Keratinocyte (primary cell): ENCODE data around the gene REXO1.

Experiments
- EZH2 ChIP-seq: IDR thresholded peaks from one replicate; pipeline ENCODE4 v1.6.1; 2012; ENCODE audit warnings: inconsistent platforms, mild to moderate bottlenecking, low read length, moderate library complexity
- TF ChIP-seq, protein P1 (sequence below), 3 experiments: IDR thresholded peaks in 1 of 3; conservative IDR thresholded peaks in 1 of 3; optimal IDR thresholded peaks in 1 of 3; 2 replicates in 2 of 3; 3 replicates in 1 of 3; pipeline versions ENCODE3 to v1.5.1; 2011; ENCODE audit warnings: low read length in 3 of 3, mild to moderate bottlenecking in 3 of 3, moderate library complexity in 2 of 3, control low read depth in 1 of 3, inconsistent platforms in 1 of 3; ENCODE audit not compliant: insufficient read depth in 2 of 3; ENCODE audit errors: extremely low read depth in 1 of 3

DNA sequence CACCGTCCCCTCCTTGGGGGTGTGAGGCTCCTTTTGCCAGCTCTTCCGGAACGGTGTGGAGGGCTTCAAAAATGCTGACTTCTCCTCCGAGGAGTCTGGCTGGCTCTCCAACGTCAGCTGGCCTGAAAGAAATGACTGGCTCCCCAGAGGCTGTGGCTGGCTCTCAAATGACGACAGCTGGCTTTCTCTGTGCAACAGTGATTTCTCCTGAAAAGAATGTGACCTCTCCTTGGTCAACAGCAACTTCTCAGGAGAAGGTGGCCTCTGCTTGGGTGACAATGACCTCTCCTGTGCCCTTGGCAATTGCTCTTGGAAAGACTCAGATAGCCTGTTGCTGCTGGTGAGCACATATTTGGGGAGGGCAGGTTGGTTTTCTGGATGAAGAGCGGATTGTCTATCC lies 65.8 kb downstream of the REXO1 start:
- TF ChIP-seq, protein P1, sequence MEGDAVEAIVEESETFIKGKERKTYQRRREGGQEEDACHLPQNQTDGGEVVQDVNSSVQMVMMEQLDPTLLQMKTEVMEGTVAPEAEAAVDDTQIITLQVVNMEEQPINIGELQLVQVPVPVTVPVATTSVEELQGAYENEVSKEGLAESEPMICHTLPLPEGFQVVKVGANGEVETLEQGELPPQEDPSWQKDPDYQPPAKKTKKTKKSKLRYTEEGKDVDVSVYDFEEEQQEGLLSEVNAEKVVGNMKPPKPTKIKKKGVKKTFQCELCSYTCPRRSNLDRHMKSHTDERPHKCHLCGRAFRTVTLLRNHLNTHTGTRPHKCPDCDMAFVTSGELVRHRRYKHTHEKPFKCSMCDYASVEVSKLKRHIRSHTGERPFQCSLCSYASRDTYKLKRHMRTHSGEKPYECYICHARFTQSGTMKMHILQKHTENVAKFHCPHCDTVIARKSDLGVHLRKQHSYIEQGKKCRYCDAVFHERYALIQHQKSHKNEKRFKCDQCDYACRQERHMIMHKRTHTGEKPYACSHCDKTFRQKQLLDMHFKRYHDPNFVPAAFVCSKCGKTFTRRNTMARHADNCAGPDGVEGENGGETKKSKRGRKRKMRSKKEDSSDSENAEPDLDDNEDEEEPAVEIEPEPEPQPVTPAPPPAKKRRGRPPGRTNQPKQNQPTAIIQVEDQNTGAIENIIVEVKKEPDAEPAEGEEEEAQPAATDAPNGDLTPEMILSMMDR (optimal IDR thresholded peaks at IDR 0.05 in 1 of 3, IDR thresholded peaks at IDR 0.05 in 1 of 3, conservative IDR thresholded peaks at IDR 0.05 in 1 of 3; ENCODE audit: extremely low read depth in 1 of 3, insufficient read depth in 2 of 3, low read length in 3 of 3) = no peak
- no peak for TF ChIP-seq EZH2
